Fibroblast of gingiva (primary cell): ENCODE measurements around the gene CRYBA2.

Experiments used
- DNase-seq: peaks from one replicate; pipeline ENCODE4 v3.0.0-alpha.2; 2011; ENCODE audit warnings: low read depth

The CRYBA2 gene, protein sequence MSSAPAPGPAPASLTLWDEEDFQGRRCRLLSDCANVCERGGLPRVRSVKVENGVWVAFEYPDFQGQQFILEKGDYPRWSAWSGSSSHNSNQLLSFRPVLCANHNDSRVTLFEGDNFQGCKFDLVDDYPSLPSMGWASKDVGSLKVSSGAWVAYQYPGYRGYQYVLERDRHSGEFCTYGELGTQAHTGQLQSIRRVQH

DNA sequence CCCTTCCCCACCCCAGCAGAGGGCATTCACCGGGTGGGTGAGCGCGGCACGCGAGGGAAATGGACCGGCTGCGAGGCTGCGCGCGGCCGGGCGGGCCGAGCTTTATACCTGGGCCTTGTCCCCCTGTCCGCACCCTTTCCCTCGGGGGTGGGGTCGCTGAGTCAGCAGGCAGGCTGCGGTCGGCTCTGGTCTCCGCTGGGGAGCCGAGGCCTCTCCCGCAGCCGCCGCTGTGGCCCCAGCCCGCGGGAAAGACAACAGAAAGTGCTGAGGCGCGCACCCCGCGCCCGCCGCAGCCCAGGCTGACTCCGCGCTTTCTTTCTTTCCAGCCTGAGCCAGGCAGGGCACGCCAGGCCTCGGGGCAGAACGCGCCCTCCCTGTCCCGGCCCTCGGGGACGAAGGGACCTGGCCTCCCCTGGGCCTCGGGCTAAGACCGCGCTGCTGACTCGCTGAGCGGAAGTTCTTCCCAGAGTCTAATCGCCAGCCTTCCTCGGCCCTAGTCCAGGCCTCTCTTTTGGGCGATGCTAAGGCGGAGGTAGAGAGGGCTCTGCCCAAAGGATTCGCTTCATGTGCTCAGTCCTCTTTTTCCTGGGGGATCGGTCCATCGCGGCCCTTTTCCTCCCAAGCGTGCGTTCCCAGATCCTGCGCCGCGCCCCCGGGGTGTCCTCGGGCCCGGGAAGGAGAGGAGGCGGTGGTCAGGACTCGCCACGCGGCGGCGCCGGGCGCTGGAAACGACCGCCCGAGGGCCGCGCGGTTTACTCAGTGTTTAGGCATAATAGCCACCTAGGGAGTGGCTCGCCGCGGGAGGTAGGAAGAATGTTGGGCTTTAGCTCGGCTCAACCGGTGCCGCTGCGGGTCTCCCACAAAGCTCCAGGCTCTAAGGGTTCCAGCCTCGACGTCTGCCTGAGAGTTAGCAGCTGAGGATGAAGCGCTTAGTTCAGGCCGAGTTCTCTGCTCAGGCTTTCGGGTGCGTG is at the start of gene CRYBA2:
Gene CRYBA2 (minus strand): TSS at position 78 of the 971 bp plus-strand sequence. CDS start 246 bp downstream, outside the sequence.
- DNase-seq: no peak

DNA sequence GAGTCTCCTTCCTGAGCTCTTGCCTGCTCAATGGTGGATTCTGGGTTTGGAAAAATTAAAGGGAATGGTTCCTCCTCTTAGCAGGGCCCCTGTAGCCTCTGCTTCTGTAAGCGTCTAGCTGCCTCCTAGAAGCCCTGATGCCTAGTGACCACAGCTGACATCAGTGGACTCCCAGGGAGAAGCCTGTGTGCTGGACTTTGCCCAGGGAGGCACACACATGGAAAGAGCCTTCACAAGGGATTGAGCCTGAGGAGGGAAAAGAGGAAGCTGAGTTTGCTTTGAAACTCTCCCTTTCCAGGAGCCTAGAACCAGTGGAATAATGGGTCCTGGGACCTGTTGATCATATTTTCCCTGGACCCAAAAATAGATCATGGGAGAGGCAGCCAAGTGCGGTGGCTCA is 49.5 kb upstream of the CRYBA2 start:
- no peak for DNase-seq

DNA sequence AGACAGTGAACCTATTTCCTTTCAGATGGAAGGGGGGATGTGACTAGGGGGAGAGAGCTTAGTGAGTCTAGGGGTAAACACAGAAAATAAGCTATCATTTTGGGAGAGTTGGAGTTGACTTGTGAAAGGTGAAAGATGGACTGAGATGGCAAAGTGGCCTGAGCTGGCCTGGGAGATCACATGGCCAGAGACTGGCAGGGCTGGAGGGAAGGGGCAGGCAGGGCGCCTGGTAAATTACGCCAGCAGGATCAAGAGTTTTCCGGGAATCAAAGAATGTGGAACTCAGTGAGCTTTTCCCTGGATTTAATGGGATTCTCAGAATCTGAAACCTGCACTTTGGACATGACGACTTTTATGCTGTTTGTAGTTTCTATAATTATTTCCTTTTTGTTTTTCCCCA is 48.9 kb upstream of the CRYBA2 start:
- no peak for DNase-seq

DNA sequence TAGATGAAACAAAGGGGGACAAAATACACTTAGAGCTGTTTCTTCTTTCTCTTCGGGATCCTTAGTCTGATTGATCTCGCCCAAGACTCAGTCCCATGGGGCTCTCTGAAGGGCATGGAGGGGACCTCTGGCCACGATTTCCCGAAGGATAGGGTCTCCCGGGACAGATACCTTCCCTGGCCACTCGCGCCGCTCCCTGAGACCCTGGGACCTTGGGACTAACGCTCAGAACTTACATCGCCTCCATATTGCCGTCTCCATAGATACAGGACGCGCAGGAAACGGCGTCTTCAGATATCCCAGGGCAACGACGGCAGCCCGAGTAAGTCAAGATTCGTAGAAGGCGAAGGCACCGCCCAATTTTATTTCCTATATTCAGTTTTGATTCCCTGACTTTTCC is 48.0 kb upstream of the CRYBA2 start, which contains the start of gene CFAP65:
Gene CFAP65 (minus strand): TSS at position 265 of the 400 bp plus-strand sequence. CDS start 2,468 bp downstream, outside the sequence.
- DNase-seq: peak; percentile 55

DNA sequence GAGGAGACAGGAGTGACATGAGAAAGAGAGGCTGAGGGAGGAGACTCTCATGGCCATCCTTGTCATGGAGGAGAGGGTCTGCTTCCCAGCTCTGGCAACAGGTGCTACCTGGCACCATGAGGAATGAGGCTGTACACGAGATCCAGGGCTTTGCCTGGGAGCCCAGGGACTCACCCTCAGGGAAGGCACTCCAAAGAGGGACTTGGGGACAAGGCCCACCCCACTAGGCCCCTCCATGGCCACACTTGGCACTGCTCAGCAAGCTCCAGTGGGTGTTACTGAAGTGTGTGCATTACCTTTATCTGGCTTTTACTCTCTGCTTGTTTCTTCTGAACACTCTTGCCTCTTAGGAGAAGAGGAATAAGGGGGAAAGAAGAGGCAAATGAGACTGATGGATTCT is 45.4 kb upstream of the CRYBA2 start:
- DNase-seq: no peak

DNA sequence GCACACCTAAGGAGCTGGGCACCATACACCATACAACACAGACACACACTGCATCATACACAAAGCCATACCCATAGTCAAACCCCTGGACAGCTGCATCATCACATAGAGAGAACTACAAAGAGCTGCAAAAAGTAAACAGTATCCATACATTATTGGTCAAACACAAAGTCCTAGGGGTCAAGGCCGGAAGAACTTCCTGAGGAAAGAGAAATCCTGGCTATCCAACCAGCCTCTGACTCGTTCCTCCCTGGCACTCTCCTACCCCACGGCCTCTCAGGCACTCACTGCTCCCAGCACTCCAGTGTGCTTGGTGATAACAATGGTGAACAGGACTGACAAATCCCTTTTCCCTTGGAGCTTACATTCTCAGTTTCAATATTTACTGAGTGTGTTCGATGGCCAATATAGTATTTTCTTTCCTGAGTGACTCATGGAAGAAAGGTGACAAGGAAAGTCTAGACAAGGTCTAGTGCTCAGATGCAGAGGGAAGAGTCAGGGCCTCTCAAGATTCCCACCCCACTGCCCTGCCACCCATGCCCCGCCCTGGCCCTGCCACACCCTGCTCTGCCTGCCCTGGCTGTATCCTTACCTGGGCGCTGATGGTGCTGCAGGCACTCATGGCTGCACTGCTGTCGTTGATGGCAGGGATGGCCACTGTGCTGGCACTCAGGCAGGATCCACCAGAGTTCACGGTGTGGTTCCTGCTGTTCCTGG is 44.7 kb upstream of the CRYBA2 start:
- no peak for DNase-seq

DNA sequence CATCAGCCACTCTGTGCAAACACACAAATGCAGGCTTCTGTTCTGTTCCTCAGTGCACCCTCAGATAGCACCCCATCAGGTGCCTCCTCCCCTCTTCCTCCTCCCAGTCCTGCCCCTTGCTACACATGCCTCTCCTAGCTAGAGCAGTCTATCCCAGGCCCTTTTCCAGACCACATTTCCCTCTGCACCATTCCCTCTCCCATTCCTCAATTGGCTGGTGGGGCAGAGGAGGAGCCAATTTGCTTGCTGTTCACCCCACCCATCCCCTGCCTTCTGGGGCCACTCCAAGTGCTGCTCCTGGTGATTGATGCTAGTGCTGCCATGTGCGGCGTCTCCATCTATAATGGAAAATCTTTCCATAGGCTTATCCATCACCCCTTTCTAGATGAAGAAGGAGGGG is 42.7 kb upstream of the CRYBA2 start:
- DNase-seq: no peak

DNA sequence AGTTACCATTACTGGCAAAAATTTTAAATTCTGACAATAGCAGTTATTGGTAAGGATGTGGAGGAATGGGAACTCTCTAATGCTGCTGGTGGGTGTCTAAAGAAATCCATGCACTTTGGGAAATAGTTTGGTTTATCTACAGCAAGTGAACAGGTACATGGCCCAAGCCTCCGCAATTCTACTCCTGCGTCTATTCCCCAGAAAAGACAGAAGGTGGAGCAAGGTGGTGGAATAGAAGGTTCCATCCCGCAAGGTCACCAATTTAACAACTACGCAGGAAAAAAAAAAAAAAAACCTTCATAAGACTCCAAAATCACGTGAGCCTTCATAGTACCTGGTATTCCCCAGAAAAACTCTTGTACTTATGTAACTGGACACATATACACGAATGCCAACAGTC is 41.6 kb upstream of the CRYBA2 start:
- no peak for DNase-seq

DNA sequence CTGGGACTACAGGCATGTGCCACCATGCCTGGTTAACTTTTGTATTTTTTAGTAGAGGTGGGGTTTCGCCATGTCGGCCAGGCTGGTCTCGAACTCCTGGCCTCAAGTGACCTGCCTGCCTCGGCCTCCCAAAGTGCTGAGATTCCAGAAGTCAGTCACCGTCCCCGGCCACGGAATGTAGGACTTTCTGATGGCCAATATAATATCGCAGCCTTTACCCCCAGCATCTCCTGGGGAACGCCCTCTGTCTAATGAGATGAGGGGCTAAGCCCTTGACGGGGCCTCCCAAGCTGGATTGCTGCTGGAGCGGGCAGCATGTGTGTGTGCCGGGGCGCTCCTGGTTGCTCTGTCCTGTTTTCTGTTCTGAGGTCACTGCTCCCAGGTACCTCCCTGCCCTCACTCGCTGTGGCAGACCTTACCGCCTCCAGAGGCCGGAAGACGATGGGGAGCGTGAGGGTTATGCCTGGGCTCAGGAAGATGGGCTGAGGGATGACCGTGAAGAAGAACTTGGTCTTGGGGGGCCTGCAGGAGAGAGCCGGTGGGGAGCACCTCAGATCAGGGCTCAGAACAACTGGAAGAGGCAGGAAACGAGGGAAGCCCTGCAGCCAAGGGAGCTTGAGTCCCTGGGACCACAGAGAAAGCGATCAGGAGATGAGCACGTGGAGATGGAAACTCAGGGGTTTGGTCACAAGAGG is 39.0 kb upstream of the CRYBA2 start:
- no peak for DNase-seq

DNA sequence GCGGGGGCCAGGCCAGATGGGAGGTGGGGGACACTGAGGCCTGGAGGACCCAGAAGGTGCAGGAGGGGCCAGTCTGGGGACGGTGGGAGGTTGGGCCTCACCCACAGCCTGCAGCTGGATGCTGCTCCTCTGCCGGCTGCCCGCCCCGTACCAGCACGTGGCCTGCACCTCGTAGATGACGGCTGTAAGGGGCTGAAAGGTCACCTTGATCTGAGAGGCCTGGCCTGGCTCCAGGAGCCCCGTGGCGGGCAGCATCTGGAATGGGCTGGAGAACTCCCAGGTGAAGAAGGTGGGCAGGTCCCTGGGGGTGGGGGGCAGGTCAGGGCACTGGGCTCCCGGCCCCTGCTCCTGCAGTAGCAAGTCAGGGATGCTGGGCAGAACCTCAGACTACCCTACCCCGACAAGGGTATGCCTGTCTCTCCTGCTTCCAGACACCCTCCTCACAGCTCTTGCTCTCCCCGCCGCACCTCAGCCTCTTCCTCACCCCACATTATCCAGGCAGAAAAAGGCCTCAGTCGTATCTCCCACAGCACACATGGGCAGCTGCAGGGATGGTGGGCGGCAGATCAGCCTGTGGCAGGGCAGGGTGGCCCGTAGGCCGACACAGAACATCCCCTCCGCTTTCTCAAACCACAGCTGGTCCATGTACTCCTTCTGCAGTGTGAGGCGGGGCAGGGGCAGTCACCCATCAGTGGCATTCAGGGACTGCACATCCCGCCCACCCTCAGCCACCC is 38.0 kb upstream of the CRYBA2 start:
- no peak for DNase-seq

DNA sequence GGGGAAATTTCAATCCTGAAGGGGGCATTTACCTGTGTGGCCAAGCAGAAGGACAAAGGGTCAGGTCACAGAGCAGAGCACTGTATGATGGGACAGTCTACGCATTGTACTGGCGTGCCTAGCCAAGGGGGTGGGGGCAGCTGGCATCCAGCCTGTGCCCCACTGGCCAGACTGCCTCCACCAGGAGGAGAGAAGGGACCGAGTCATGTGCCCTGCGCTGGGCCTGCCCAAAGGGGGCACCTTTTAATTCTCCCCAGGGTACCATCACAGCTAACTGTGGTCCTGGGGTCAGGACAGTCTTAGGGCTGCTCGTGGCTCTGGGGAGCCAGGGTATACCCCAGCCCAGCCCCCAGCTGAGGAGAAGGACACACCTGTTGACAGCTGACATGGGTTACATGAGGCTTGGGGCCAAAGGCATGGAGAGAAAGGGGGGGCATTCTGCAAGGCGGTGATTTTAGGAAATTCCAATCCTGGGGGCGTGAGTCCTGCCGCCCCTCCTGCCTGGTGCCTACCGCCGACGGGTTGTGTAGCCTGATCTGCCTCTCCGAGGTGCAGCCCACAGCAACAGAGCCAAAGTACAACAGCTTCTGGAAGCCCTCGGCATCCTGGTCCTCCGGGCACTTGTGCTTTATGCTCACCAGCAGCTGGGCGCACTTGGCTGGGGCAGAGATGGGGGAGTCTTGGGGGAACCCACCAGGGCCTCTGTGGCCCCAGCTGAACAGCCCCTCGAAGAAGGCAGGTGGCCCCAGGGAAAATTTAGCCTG is 37.1 kb upstream of the CRYBA2 start:
- DNase-seq: no peak

DNA sequence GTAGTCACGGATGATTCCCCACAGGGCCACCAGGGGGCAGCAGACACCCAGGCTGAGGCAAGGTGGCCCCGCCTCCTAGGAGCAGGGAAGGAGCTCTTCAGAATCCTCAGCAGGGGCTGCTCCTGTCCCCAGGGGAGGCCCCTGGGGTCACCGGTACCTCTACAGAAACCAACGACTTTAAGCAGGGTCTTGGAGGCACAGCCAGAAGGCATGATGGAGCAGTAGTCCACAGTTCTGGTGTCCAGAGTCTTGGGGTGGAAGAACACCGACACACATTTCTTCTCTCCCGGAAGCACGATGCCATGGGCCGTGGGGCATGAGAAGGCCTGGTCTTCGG is 36.6 kb upstream of the CRYBA2 start:
- peak; percentile 53 for DNase-seq

DNA sequence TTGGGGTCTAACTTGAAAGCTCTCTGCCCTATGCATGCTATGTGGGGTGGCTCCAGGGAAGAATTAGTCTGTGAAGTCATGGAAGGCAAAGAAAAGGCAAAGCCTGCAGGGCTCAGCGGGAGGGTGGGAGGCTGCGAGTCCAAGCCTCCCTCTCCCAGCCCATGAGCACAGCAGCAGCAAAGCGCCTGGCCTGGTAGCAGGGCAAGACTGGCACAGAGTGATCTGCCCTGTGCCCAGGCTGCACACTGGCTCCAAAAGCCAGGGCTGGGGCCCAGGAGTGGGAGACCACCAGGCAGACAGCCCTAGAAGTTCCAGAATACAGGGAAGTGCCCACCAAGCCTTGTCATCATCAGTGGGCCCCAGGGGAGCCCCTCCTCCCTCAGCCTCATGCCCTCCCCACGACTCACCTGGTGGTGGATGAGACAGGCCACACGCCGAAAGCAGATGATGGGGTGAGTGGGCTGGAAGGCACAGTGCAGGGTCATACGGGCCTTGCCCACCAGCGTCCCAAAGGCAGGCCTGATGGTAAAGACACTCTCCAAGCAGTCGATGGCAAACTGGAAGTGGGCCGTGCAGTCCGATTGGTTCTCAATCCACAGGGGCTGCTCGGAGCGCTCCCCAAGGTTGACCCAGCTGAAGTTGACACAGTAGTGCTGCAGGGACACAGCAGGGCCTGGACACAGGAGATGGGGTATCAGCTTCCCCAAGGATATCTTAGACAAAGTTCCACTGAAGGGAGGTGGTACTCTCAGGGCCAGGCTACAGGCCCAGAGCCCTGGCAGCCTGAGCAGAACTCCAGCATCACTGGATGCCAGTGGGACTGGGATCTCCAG is 36.0 kb upstream of the CRYBA2 start:
- DNase-seq: no peak

DNA sequence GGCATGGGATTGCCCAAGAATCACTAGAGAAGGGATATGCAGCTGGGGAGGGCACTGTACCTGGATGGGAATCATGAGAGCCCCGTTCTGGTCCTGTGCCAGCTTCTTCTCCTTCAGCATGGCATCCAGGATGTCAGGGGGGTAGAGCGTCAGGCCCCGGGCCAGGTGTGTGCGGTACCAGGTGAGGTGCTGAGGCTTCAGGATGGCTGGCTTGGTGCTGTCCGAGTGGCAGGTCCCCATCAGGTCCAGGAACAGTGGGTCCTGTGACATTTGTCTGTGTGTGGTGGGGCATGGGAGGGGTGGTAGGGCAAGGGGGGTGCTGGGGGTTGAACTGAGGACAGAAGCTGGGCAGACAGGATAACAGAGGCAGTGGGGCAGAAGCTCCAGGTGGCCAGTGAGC is 34.9 kb upstream of the CRYBA2 start:
- DNase-seq: no peak

DNA sequence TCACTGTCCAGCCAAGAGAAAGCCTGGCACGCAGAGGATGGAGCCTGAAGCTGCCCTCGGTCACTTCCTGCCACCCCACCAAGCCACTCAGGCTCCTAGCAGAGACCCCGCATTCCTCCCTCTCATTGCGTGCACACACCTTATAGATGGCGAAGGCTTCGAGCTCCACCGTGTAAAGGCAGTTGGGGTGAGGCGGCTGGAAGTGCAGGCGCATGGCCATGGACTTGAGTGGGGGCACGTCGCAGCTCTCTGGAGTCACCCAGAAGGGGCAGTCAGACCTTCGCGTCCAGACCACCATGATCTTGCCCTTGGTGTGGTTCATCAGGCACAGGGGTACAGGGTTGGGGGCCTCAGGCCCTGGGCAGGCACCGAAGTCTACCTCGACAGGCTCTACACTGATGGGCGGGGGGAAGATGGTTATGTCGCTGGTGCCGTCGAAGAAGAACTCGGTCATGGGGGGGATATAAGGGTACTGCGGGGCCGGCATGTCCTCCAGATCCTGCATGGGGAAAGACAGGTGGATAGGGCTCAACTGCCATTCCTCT is 34.4 kb upstream of the CRYBA2 start:
- DNase-seq: no peak

DNA sequence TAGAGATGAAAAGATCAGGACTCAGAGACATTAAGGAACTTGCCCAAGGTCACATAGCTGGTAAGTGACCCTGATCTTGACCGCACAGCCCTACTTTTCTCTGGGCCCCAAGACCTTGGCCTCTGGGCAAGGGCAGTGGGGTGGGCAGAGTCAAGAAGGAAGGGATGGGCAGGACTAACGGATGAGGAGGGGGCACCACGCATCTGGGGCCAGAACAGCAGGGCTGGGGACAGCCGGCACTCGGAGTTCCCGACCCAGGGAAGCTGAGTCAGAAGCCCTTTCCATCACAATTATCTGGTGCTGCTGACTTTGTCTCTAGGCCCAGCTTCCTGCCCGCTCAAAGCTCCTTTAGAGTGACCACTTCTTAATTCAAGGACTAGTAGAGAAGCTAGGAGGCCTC is 33.7 kb upstream of the CRYBA2 start:
- DNase-seq: no peak

DNA sequence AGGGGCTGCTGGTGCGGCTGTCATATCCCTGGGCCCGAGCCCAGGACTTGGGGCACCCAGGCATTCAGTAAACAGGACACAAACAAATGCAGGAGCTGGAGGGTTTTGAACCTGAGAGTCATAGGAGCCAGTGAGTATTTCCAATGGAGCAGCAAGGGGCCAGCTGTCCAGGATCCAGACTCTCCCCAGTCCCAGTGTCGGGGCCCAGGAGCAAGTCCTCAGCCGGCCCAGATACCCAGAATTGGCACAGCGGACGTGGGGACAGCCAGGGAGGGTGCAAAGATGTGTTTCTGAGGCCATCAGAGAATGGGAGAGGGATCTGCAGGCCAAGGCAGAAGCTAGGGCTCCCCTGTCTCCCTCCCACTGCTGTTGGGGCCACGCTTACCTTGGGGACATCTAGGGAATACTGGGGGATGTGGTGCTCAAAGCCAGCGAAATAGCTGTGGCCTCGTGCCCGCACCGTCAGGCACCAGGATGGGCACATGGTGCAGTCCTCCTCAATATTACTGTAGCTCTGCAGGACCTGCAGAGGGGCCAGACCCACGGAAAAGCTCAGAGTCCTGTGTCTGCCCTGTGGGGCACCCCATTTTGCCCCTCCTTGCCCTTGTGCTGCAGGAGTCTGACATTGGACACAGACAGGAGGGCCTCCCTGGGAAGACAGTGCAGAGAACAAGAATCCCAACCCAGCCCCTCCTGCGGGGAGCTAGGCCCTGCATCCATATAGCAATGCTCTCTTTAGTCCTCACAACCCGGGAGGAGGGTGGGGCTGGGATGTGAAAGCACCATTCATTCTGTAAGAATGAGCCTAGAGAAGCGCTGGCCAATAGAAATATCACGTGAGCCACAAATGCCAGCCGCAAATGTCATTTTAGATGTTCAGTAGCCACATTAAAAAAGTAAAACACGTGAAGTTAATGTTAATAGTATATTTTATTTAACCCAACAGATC is 32.7 kb upstream of the CRYBA2 start:
- DNase-seq: no peak

DNA sequence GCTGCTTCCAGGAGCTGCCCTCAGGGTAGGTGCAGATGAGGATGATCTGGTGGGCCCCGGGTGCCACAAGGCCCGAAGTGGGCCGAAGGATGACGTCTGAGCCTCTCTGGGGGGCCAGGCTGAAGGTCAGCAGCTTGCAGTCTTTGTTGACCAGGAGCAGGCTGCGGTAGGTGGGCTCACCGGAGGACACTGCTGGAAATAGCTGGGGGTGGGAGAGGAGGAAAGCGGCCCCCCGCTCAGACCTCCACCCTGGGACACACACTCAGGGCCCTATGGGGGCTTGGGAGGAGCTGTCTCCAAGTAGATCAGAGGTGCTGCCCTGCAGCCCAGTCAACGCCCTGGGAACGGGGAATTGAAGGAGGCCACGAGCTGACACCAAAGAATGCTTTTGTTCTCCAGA is 30.8 kb upstream of the CRYBA2 start:
- DNase-seq: no peak
